SH-SY5Y (cell line): Measurements from ENCODE around the gene RPL6.

Experiments
- GATA2 ChIP-seq: IDR thresholded peaks from 2 replicates; pipeline ENCODE4 v1.6.1; 2011; ENCODE audit warnings: mild to moderate bottlenecking, low read depth, low read length
- GATA3 ChIP-seq: IDR thresholded peaks from 2 replicates; pipeline ENCODE4 v1.6.1; 2011; ENCODE audit warnings: low read depth, mild to moderate bottlenecking, low read length, moderate library complexity

Gene RPL6

DNA sequence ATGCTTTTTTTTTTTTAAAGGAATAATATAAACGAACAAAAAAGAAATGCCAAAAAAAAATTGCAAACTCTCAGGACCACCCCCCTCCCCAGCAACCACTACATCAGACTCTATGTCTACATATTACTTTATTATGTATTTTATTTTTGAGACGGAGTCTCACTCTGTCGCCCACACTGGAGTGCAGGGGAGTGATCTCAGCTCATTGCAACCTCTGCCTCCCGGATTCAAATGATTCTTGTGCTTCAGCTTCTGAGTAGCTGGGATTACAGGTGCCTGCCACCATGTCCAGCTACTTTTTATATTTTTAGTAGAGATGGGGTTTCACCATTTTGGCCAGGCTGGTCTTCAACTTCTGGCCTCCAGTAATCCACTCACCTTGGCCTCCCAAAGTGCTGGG lies 50.1 kb downstream of the RPL6 start:
- TF ChIP-seq GATA3 (no peak), GATA2 (no peak)

DNA sequence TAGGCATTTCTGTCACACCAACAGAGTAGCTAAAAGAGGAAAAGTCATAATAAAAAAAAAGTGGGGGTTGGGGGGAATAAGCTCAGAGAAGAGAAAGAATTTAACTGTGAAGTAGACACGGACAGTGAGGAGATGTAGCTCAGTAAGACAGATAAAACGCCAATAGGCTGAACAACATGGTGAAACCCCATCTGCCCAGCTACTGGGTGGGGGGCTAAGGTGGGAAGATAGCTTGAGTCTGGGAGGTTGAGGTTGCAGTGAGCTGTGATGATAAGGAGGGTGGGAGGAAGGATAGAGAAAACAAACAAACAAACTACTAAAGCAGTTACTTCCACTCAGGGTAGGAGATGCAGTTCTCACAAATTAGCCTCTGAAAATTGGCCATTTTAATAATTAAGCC lies 52.2 kb downstream of the RPL6 start:
- TF ChIP-seq GATA3 (no peak), GATA2 (no peak)
